ENCODE results near the gene EPO. TPM values are rescaled to one million over a fixed set of nuclear protein-coding genes. Genes with fewer than 3 reads are reported as not detected.

The EPO gene
- total and polyA plus RNA-seq, 4 donors: 1.3 to 22.9 (median 3.4) TPM

DNA sequence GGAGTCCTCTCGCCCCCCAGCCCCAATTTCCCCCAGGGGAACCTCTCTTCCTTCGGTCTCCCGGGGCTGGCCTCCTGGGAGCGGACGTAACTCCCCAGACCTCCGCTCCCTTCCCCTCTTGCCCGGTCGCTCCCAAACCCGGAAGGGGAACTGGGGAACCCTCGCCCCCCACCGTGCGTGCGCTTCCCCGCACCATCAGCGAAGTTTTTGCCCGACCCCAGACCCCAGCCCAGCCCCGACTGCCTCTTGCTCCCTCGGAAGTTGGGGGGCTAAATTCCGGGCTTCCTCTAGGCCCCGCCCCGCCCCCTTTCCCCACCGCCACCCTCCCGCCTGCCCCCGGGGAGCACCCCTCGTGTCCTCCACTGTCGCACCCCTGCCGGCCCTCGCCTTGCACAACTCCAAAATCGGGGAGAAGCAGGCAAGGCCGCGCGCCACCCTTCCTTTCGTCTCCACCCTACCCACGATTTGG, 46.3 kb upstream of the EPO start:
- H3K27me3 ChIP-seq (ENCODE audit: control insufficient read depth in 4 of 4, insufficient read depth in 4 of 4, low read length in 3 of 4): no peaks in the 10 kb centered on the region
- H3K36me3 ChIP-seq (ENCODE audit: control insufficient read depth in 4 of 4, insufficient read depth in 3 of 4, low read depth in 1 of 4, low read length in 3 of 4): peaks cover 6 to 23% (median 11%) of the 10 kb centered on the region in 4 donors
- H3K4me1 ChIP-seq (ENCODE audit: control insufficient read depth in 4 of 4, insufficient read depth in 4 of 4, low read length in 3 of 4): peaks cover 0 to 11% (median 7%) of the 10 kb centered on the region in 4 donors
- H3K27ac ChIP-seq (ENCODE audit: low read depth in 1 of 2, low read length in 2 of 2): peak overlapping the region; percentile 94 to 100
- peak; percentile 66 for DNase-seq (ENCODE audit: low spot score)
- WGBS: under 1% methylated on average over 34 of the region's 34 CpGs
- no peaks in the 10 kb centered on the region for H3K9me3 ChIP-seq (ENCODE audit: control insufficient read depth in 4 of 4, low read length in 3 of 4)
- TF ChIP-seq JUND (IDR thresholded peaks at IDR 0.05) (no peak), YY1 (IDR thresholded peaks at IDR 0.05) (no peak), HNF4A (conservative IDR thresholded peaks at IDR 0.05) (no peak), HNF4G (IDR thresholded peaks at IDR 0.05) (no peak), EGR1 (IDR thresholded peaks at IDR 0.05; ENCODE audit: low read depth in 2 of 2) (no peak), SP1 (IDR thresholded peaks at IDR 0.05) (no peak), FOXA1 (IDR thresholded peaks at IDR 0.05) (no peak), GABPA (IDR thresholded peaks at IDR 0.05 in 1 of 2, conservative IDR thresholded peaks at IDR 0.05 in 1 of 2) (no peak), TAF1 (conservative IDR thresholded peaks at IDR 0.05) (no peak), NR2F2 (IDR thresholded peaks at IDR 0.05) (no peak)
- TF ChIP-seq, protein P1, sequence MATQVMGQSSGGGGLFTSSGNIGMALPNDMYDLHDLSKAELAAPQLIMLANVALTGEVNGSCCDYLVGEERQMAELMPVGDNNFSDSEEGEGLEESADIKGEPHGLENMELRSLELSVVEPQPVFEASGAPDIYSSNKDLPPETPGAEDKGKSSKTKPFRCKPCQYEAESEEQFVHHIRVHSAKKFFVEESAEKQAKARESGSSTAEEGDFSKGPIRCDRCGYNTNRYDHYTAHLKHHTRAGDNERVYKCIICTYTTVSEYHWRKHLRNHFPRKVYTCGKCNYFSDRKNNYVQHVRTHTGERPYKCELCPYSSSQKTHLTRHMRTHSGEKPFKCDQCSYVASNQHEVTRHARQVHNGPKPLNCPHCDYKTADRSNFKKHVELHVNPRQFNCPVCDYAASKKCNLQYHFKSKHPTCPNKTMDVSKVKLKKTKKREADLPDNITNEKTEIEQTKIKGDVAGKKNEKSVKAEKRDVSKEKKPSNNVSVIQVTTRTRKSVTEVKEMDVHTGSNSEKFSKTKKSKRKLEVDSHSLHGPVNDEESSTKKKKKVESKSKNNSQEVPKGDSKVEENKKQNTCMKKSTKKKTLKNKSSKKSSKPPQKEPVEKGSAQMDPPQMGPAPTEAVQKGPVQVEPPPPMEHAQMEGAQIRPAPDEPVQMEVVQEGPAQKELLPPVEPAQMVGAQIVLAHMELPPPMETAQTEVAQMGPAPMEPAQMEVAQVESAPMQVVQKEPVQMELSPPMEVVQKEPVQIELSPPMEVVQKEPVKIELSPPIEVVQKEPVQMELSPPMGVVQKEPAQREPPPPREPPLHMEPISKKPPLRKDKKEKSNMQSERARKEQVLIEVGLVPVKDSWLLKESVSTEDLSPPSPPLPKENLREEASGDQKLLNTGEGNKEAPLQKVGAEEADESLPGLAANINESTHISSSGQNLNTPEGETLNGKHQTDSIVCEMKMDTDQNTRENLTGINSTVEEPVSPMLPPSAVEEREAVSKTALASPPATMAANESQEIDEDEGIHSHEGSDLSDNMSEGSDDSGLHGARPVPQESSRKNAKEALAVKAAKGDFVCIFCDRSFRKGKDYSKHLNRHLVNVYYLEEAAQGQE (IDR thresholded peaks at IDR 0.05): no peak
- TF ChIP-seq, protein P2, sequence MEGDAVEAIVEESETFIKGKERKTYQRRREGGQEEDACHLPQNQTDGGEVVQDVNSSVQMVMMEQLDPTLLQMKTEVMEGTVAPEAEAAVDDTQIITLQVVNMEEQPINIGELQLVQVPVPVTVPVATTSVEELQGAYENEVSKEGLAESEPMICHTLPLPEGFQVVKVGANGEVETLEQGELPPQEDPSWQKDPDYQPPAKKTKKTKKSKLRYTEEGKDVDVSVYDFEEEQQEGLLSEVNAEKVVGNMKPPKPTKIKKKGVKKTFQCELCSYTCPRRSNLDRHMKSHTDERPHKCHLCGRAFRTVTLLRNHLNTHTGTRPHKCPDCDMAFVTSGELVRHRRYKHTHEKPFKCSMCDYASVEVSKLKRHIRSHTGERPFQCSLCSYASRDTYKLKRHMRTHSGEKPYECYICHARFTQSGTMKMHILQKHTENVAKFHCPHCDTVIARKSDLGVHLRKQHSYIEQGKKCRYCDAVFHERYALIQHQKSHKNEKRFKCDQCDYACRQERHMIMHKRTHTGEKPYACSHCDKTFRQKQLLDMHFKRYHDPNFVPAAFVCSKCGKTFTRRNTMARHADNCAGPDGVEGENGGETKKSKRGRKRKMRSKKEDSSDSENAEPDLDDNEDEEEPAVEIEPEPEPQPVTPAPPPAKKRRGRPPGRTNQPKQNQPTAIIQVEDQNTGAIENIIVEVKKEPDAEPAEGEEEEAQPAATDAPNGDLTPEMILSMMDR (IDR thresholded peaks at IDR 0.05; ENCODE audit: low read depth, low read length, missing input control): no peak
- TF ChIP-seq, protein P3, sequence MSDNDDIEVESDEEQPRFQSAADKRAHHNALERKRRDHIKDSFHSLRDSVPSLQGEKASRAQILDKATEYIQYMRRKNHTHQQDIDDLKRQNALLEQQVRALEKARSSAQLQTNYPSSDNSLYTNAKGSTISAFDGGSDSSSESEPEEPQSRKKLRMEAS (IDR thresholded peaks at IDR 0.05): no peak
- TF ChIP-seq, protein P4, sequence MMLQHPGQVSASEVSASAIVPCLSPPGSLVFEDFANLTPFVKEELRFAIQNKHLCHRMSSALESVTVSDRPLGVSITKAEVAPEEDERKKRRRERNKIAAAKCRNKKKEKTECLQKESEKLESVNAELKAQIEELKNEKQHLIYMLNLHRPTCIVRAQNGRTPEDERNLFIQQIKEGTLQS (IDR thresholded peaks at IDR 0.05): no peak
- peak overlapping the region; percentile 70 to 84 for H3K9ac ChIP-seq (ENCODE audit: low read depth in 1 of 2, low read length in 2 of 2)
- H3K4me3 ChIP-seq (ENCODE audit: low read depth in 1 of 3, low read length in 3 of 3): peak overlapping the region; percentile 81 to 92 (median 91)

DNA sequence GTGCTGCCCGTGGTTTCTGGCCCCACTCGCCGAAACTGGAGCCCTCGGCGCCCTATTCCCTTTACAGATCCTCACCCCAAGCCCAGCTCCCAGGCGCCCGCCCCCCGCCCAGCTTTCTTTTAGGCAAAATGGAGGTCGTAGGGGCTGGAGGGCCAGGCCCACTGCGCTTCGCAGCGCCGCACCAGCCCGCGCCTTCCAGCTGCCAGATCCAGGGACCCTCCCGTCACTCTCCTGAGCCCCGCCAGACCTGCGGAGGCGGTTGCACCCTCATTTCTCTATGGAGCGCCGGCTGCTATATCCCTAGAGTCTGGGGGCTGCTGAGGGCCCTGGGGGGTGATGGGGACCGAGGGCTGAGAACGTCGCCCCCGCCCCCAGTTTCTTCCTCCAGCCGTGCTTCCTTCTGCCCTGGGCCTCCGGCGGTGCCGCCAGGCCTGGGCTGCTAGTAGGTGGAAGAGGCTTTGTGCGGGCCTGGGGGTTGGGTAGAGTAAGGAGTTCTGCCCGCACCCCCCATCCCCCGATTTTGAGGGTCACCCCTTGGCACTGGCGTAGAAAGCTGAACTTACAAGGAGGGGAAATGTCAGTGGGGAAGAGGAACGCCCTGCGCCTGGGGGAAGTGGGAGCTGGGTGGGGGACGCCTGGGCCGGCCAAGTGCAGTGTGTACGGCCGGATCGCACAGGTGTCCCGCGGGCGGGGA, 45.7 kb upstream of the EPO start:
- H3K27me3 ChIP-seq (ENCODE audit: control insufficient read depth in 4 of 4, insufficient read depth in 4 of 4, low read length in 3 of 4): no peaks in the 10 kb centered on the region

More for the DNA sequence above, 45.7 kb upstream of the EPO start:
- Histone ChIP-seq H3K4me3 (ENCODE audit: low read depth in 1 of 3, low read length in 3 of 3) (peak overlapping the region; percentile 81 to 92 (median 91)), H3K36me3 (ENCODE audit: control insufficient read depth in 4 of 4, insufficient read depth in 3 of 4, low read depth in 1 of 4, low read length in 3 of 4) (peaks cover 9 to 26% (median 14%) of the 10 kb centered on the region in 4 donors), H3K9me3 (ENCODE audit: control insufficient read depth in 4 of 4, low read length in 3 of 4) (no peaks in the 10 kb centered on the region), H3K9ac (ENCODE audit: low read depth in 1 of 2, low read length in 2 of 2) (peak overlapping the region; percentile 70 to 77), H3K27ac (ENCODE audit: low read depth in 1 of 2, low read length in 2 of 2) (peak overlapping the region; percentile 94 to 100), H3K4me1 (ENCODE audit: control insufficient read depth in 4 of 4, insufficient read depth in 4 of 4, low read length in 3 of 4) (peaks cover 0 to 11% (median 7%) of the 10 kb centered on the region in 4 donors)
- TF ChIP-seq EGR1 (IDR thresholded peaks at IDR 0.05; ENCODE audit: low read depth in 2 of 2) (no peak), RAD21 (IDR thresholded peaks at IDR 0.05) (no peak), NR2F2 (IDR thresholded peaks at IDR 0.05) (no peak), JUND (IDR thresholded peaks at IDR 0.05) (no peak), TAF1 (conservative IDR thresholded peaks at IDR 0.05) (no peak), RXRA (IDR thresholded peaks at IDR 0.05) (no peak), HNF4A (conservative IDR thresholded peaks at IDR 0.05) (no peak), FOXA2 (IDR thresholded peaks at IDR 0.05) (no peak), SP1 (IDR thresholded peaks at IDR 0.05) (no peak)
- TF ChIP-seq, protein P5, sequence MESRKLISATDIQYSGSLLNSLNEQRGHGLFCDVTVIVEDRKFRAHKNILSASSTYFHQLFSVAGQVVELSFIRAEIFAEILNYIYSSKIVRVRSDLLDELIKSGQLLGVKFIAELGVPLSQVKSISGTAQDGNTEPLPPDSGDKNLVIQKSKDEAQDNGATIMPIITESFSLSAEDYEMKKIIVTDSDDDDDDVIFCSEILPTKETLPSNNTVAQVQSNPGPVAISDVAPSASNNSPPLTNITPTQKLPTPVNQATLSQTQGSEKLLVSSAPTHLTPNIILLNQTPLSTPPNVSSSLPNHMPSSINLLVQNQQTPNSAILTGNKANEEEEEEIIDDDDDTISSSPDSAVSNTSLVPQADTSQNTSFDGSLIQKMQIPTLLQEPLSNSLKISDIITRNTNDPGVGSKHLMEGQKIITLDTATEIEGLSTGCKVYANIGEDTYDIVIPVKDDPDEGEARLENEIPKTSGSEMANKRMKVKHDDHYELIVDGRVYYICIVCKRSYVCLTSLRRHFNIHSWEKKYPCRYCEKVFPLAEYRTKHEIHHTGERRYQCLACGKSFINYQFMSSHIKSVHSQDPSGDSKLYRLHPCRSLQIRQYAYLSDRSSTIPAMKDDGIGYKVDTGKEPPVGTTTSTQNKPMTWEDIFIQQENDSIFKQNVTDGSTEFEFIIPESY (IDR thresholded peaks at IDR 0.05): no peak
- TF ChIP-seq, protein P1 (IDR thresholded peaks at IDR 0.05): no peak
- TF ChIP-seq, protein P3 (IDR thresholded peaks at IDR 0.05): no peak
- TF ChIP-seq, protein P4 (IDR thresholded peaks at IDR 0.05): no peak
- WGBS: under 1% methylated on average over 43 of the region's 43 CpGs
- DNase-seq (ENCODE audit: low spot score): no peak
